HepG2 (cell line): ENCODE measurements around the gene ITGA6. TPM values are rescaled to one million over a fixed set of nuclear protein-coding genes. Genes with fewer than 3 reads are reported as not detected.

Experiments
- ATAC-seq: fragments of 200-7000 bp; cut with Tn5 transposase; 3 replicates; pipeline ENCODE4 v1.9.1; 2020; ENCODE audit warnings: mild to moderate bottlenecking, moderate library complexity
- BruUV-seq: library from RNA; stranded (reverse); fragments of 400-500 nt; replicated peaks from 2 replicates; lab custom pipeline; 2021; lab: Mats Ljungman, UMichigan
- CTCF ChIA-PET: fragments of 300-600 bp; formaldehyde crosslinking; extraction: SDS; loops from one replicate; lab custom pipeline; 2021; ENCODE audit warnings: low total read pairs, inconsistent platforms, low intra/inter-chr PET ratio; lab: Yijun Ruan, JAX
- POLR2A ChIA-PET: fragments of 350-600 bp; sonication (Branson Sonifier 250); formaldehyde crosslinking; loops from one replicate; lab custom pipeline; 2020; ENCODE audit warnings: antibody characterized with exemption, inconsistent platforms; lab: Yijun Ruan, JAX
- DNase-seq: peaks from one replicate; pipeline ENCODE4 v3.0.0-alpha.2; 2015; ENCODE audit warnings: low spot score
- FAIRE-seq: peaks from 3 replicates; lab custom pipeline; 2011; peaks lifted over from hg19 to GRCh38; lab: Jason Lieb, UNC
- H2AFZ ChIP-seq: one replicate; pipeline ENCODE4 v1.6.1; 2011; ENCODE audit warnings: low read length, inconsistent platforms
- H3K27ac ChIP-seq: fragments of 300-600 bp; 3 replicates; pipeline ENCODE4 v1.8.0; 2011; ENCODE audit warnings: mixed run types, mild to moderate bottlenecking, mixed read lengths, low read length, inconsistent platforms; ENCODE audit not compliant: insufficient read depth; ENCODE audit errors: extremely low read length
- H3K27me3 ChIP-seq, 2 experiments: fragments of 200-600 bp in 1 of 2; 2 replicates in 1 of 2; 3 replicates in 1 of 2; pipeline versions ENCODE4 v1.6.0 to v1.8.0; 2011; ENCODE audit warnings: low read length in 2 of 2, mild to moderate bottlenecking in 2 of 2, moderate library complexity in 2 of 2, inconsistent platforms in 1 of 2; ENCODE audit not compliant: insufficient read depth in 2 of 2, control insufficient read depth in 1 of 2
- H3K36me3 ChIP-seq, 2 experiments: fragments of 200-600 bp in 1 of 2; replicated peaks in 1 of 2; 2 replicates in 1 of 2; 3 replicates in 1 of 2; pipeline versions ENCODE4 v1.5.1 to v1.8.0; 2011; ENCODE audit warnings: low read length in 2 of 2, inconsistent platforms in 1 of 2; ENCODE audit not compliant: insufficient read depth in 2 of 2, control insufficient read depth in 1 of 2
- H3K4me1 ChIP-seq: 2 replicates; pipeline ENCODE4 v1.5.1; 2012; ENCODE audit warnings: low read length, inconsistent platforms; ENCODE audit not compliant: insufficient read depth
- H3K4me2 ChIP-seq: 2 replicates; pipeline ENCODE4 v1.6.0; 2011; ENCODE audit warnings: low read depth, low read length, inconsistent platforms
- H3K4me3 ChIP-seq, 3 experiments: fragments of 200-600 bp in 1 of 3; sonication (generic), shearing (Covaris generic) in 1 of 3; replicated peaks in 1 of 3; 2 replicates each; pipeline ENCODE4 v1.5.1; 2011 to 2016; ENCODE audit warnings: low read length in 3 of 3, inconsistent platforms in 2 of 3, low read depth in 2 of 3, mild to moderate bottlenecking in 2 of 3, control low read depth in 1 of 3, mixed read lengths in 1 of 3; ENCODE audit not compliant: insufficient read depth in 1 of 3
- H3K79me2 ChIP-seq: one replicate; pipeline ENCODE4 v1.6.1; 2011; ENCODE audit warnings: low read length, inconsistent platforms; ENCODE audit not compliant: insufficient read depth
- H3K9ac ChIP-seq: 2 replicates; pipeline ENCODE4 v1.6.0; 2011; ENCODE audit warnings: mild to moderate bottlenecking, low read depth, low read length, inconsistent platforms; ENCODE audit not compliant: insufficient read depth
- H3K9me3 ChIP-seq: 2 replicates; pipeline ENCODE4 v1.5.1; 2012; ENCODE audit warnings: mild to moderate bottlenecking, low read length
- H4K20me1 ChIP-seq: 2 replicates; pipeline ENCODE4 v1.6.0; 2011; ENCODE audit warnings: inconsistent platforms, mild to moderate bottlenecking, low read length, moderate library complexity; ENCODE audit not compliant: insufficient read depth
- KLF16 ChIP-seq, 2 experiments: sonication (generic) in 1 of 2; formaldehyde crosslinking in 1 of 2; IDR thresholded peaks; 2 replicates each; pipeline versions ENCODE4 v1.6.1 to v1.8.0; 2016 to 2023; ENCODE audit warnings: missing genetic modification reagents in 2 of 2, missing compliant biosample characterization in 1 of 2
- YY1 ChIP-seq: IDR thresholded peaks from 2 replicates; pipeline ENCODE4 v1.6.1; 2011; ENCODE audit warnings: low read length, low read depth, moderate library complexity, mild to moderate bottlenecking; ENCODE audit not compliant: insufficient read depth, insufficient replicate concordance
- ZMYM3 ChIP-seq: sonication (generic); formaldehyde crosslinking; IDR thresholded peaks from 2 replicates; pipeline ENCODE4 v1.5.1; 2020; ENCODE audit warnings: mild to moderate bottlenecking, missing genetic modification reagents
- ZNF569 ChIP-seq: sonication (generic); formaldehyde crosslinking; IDR thresholded peaks from 2 replicates; pipeline ENCODE4 v1.5.0; 2020; ENCODE audit warnings: mild to moderate bottlenecking, missing genetic modification reagents, moderate library complexity, borderline replicate concordance
- ZNF772 ChIP-seq: sonication (generic); formaldehyde crosslinking; IDR thresholded peaks from 2 replicates; pipeline ENCODE4 v1.5.0; 2020; ENCODE audit warnings: mild to moderate bottlenecking, missing genetic modification reagents
- ZNF776 ChIP-seq: sonication (generic); formaldehyde crosslinking; IDR thresholded peaks from 2 replicates; pipeline ENCODE4 v1.4.0; 2020; ENCODE audit warnings: mild to moderate bottlenecking, missing genetic modification reagents
- ZNF839 ChIP-seq: sonication (generic); formaldehyde crosslinking; IDR thresholded peaks from 2 replicates; pipeline ENCODE4 v1.4.0; 2020; ENCODE audit warnings: missing genetic modification reagents, mild to moderate bottlenecking, borderline replicate concordance
- WGBS: methylation state at CpG from one replicate; pipeline ENCODE4 v1.1.6; 2017; ENCODE audit warnings: low lambda C conversion rate; 5-methylcytosine and 5-hydroxymethylcytosine counted together
- in situ Hi-C: cut with HindIII; loops from 2 replicates; pipeline ENCODE4 v1.10.0; 2017; ENCODE audit warnings: low pct_unique_long_range_greater_than_20kb; ENCODE audit not compliant: extremely low pct_ligation_motif_present
- intact Hi-C: fragments of 100-400 bp; cut with micrococcal nuclease; formaldehyde crosslinking; loops from one replicate; pipeline ENCODE4 v1.10.0; 2022; ENCODE audit not compliant: unreplicated experiment
- polyA plus RNA-seq, 8 experiments: library from polyadenylated mRNA; depleted of rRNA in 3 of 8; stranded (reverse) in 7 of 8; unstranded in 1 of 8; fragments of >200 nt; fragmentation: Illumina TruSeq in 4 of 8; extraction: Trizol in 4 of 8; gene quantifications; 2 replicates each; pipeline versions ENCODE4 v1.2.1 to v1.2.3, GENCODE V29; 2011 to 2016; ENCODE audit warnings: low read depth in 4 of 8, missing spikeins in 1 of 8, mixed read lengths in 1 of 8; ENCODE audit not compliant: insufficient read depth in 1 of 8
- total RNA-seq, 5 experiments: library from RNA; depleted of rRNA; stranded (reverse); fragments of >200 nt; fragmentation: Illumina TruSeq; extraction: Trizol; gene quantifications; 2 replicates each; pipeline ENCODE4 v1.2.3, GENCODE V29; 2016; ENCODE audit warnings: low read depth in 1 of 5
- TF ChIP-seq, protein P1 (sequence below): sonication (generic); formaldehyde crosslinking; IDR thresholded peaks from 2 replicates; pipeline ENCODE4 v1.5.0; 2020; ENCODE audit warnings: missing genetic modification reagents, mild to moderate bottlenecking, borderline replicate concordance
- TF ChIP-seq, protein P2 (sequence below): sonication (generic); IDR thresholded peaks from 2 replicates; pipeline ENCODE4 v1.6.1; 2016; ENCODE audit warnings: low read depth, borderline replicate concordance
- TF ChIP-seq, protein P3 (sequence below): sonication (generic); formaldehyde crosslinking; IDR thresholded peaks from 2 replicates; pipeline ENCODE4 v1.5.0; 2020; ENCODE audit warnings: missing genetic modification reagents

ITGA6 gene
- total and polyA plus RNA-seq, 2 of the 13 experiments (the other 11 are each of a cell fraction or from before 2014, with no cell fraction given) = 24.0 to 92.5 TPM

DNA sequence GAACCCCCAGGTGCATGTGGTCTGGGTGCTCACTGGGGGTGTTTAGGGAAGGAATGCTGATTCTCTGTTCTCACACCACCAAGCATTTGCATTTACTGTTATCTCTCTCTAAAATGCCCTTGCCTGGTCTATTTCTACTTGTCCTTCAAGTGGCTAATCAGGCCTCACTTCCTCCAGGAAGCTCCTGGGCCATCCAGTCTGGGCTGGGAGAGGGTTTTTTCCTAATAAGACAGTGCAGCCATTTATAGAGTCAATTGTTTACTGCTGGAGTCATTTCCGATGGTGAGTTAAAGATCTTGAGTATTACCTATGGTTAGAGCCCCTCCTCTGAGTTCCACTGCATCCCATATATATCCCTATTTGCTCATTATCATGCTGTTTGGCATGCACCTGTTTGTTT is 25.2 kb upstream of the ITGA6 start:
- Histone ChIP-seq H3K9ac (no peak overlapping the region), H3K27ac (no peak overlapping the region), H3K9me3 (no peaks in the 10 kb centered on the region), H4K20me1 (no peaks in the 10 kb centered on the region), H3K4me1 (peaks cover 13% of the 10 kb centered on the region), H3K4me3 (no peak overlapping the region), H2AFZ (no peak overlapping the region), H3K79me2 (no peaks in the 10 kb centered on the region), H3K4me2 (no peak overlapping the region), H3K27me3 (peaks cover 0 to 3% of the 10 kb centered on the region in 2 experiments; a peak in 1 of 5 replicates), H3K36me3 (no peaks in the 10 kb centered on the region)
- no peak for FAIRE-seq
- ChIA-PET CTCF (no interaction called here), POLR2A (no interaction called here)
- intact Hi-C loops = no loop called here
- 88% methylated on average over 1 of the region's 1 CpG for WGBS
- no TSS peak for BruUV-seq
- TF ChIP-seq, protein P1, sequence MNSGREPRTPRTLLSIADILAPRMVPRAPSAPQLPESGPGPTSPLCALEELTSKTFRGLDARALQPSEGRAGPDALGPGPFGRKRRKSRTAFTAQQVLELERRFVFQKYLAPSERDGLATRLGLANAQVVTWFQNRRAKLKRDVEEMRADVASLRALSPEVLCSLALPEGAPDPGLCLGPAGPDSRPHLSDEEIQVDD (CRISPR knock-in tag) = no peak
- TF ChIP-seq ZNF839 (CRISPR knock-in tag) (no peak), KLF16 (CRISPR knock-in tag; IDR thresholded peaks at IDR 0.05) (no peak), ZMYM3 (CRISPR knock-in tag) (no peak), ZNF569 (CRISPR knock-in tag) (no peak), ZNF776 (CRISPR knock-in tag) (no peak), ZNF772 (CRISPR knock-in tag) (no peak), YY1 (no peak)
- TF ChIP-seq, protein P2, sequence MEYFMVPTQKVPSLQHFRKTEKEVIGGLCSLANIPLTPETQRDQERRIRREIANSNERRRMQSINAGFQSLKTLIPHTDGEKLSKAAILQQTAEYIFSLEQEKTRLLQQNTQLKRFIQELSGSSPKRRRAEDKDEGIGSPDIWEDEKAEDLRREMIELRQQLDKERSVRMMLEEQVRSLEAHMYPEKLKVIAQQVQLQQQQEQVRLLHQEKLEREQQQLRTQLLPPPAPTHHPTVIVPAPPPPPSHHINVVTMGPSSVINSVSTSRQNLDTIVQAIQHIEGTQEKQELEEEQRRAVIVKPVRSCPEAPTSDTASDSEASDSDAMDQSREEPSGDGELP = no peak
- TF ChIP-seq, protein P3, sequence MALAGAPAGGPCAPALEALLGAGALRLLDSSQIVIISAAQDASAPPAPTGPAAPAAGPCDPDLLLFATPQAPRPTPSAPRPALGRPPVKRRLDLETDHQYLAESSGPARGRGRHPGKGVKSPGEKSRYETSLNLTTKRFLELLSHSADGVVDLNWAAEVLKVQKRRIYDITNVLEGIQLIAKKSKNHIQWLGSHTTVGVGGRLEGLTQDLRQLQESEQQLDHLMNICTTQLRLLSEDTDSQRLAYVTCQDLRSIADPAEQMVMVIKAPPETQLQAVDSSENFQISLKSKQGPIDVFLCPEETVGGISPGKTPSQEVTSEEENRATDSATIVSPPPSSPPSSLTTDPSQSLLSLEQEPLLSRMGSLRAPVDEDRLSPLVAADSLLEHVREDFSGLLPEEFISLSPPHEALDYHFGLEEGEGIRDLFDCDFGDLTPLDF (CRISPR knock-in tag) = no peak
- in situ Hi-C loops = no loop called here
- ATAC-seq = no peak
- no peak for DNase-seq
